Gastrocnemius medialis (tissue), 4 donors: ENCODE measurements around the gene ERBB2. TPM values are rescaled to one million over a fixed set of nuclear protein-coding genes. Genes with fewer than 3 reads are reported as not detected.

Experiments
- ATAC-seq, 2 donors: fragments of 150-250 bp; one replicate each; pipeline ENCODE4 v1.9.1; 2016
- DNase-seq, 2 donors: peaks; one replicate each; pipeline ENCODE4 v3.0.0-alpha.2; 2019
- H3K27ac ChIP-seq, 4 donors: fragments of 200-600 bp; sonication (generic); 1 replicate in 1 of 4; 2 replicates in 3 of 4; pipeline ENCODE4 v1.5.1; 2016 to 2018; ENCODE audit warnings: mild to moderate bottlenecking in 2 of 4, moderate library complexity in 1 of 4
- H3K27me3 ChIP-seq, 3 donors: fragments of 200-600 bp; sonication (generic) in 2 of 3; 1 replicate in 1 of 3; 2 replicates in 2 of 3; pipeline versions ENCODE4 v1.5.1 to v1.6.0; 2016 to 2019; ENCODE audit warnings: mild to moderate bottlenecking in 1 of 3, moderate library complexity in 1 of 3
- H3K36me3 ChIP-seq, 2 donors: fragments of 200-600 bp; sonication (generic) in 1 of 2; one replicate each; pipeline ENCODE4 v1.5.1; 2017 to 2018
- H3K4me1 ChIP-seq, 2 donors: fragments of 200-600 bp; sonication (generic) in 1 of 2; one replicate each; pipeline ENCODE4 v1.5.1; 2016 to 2017; ENCODE audit warnings: mild to moderate bottlenecking in 2 of 2
- H3K4me3 ChIP-seq, 4 donors: fragments of 200-600 bp; sonication (generic) in 3 of 4; 1 replicate in 1 of 4; 2 replicates in 3 of 4; pipeline ENCODE4 v1.5.1; 2016 to 2019; ENCODE audit warnings: mild to moderate bottlenecking in 2 of 4
- H3K9me3 ChIP-seq, 3 donors: fragments of 200-600 bp; sonication (generic) in 2 of 3; 1 replicate in 1 of 3; 2 replicates in 2 of 3; pipeline ENCODE4 v1.5.1; 2016 to 2019
- CTCF ChIP-seq, 5 experiments: fragments of 450-650 bp in 3 of 5; fragments of 200-600 bp in 2 of 5; sonication (generic) in 2 of 5; IDR thresholded peaks in 4 of 5; conservative IDR thresholded peaks in 1 of 5; 1 replicate in 4 of 5; 2 replicates in 1 of 5; pipeline ENCODE4 v1.5.1; 2016 to 2019; ENCODE audit warnings: antibody characterized with exemption in 5 of 5, mild to moderate bottlenecking in 3 of 5, moderate library complexity in 3 of 5
- POLR2A ChIP-seq, 2 donors: fragments of 450-650 bp; IDR thresholded peaks; one replicate each; pipeline ENCODE4 v1.6.1; 2017; ENCODE audit warnings: antibody characterized with exemption in 2 of 2, mild to moderate bottlenecking in 2 of 2, moderate library complexity in 2 of 2
- in situ Hi-C, 4 donors: fragments of 200-750 bp; cut with MboI; loops; one replicate each; pipeline versions ENCODE4 v1.15.0 to v1.8.0; 2017; ENCODE audit warnings: low sequenced_read_pairs in 4 of 4
- intact Hi-C: fragments of 100-400 bp; cut with DNase I; formaldehyde crosslinking; loops from one replicate; pipeline ENCODE4 v1.15.1; 2023; ENCODE audit warnings: low total_unique reads
- total RNA-seq, 4 donors: library from RNA; depleted of rRNA; stranded (reverse); fragments of >200 nt; gene quantifications; one replicate each; pipeline versions ENCODE4 v1.1.0 to v1.2.3, GENCODE V29; 2016

The ERBB2 gene
- 10 to 100 TPM in 3 of 4 donors, 1 to 10 TPM in 1; 6.0 to 26.4 (median 15.3) TPM for total RNA-seq

- no peaks in the 10 kb centered on the region for H3K27me3 ChIP-seq
- ATAC-seq (peak; percentile 82 to 87), DNase-seq (peak; percentile 42 to 67)
- H3K27ac ChIP-seq, result peak within 1 kb of the TSS; percentile 59 to 78 (median 74)
- in situ Hi-C loops, result no loop called here
- H3K4me3 ChIP-seq, result peak within 1 kb of the TSS; percentile 65 to 83 (median 76)
- no peaks in the 10 kb centered on the region for H3K36me3 ChIP-seq
- peaks cover 13 to 36% of the 10 kb centered on the region in 2 donors for H3K4me1 ChIP-seq
- intact Hi-C loops, result no loop called here
- H3K9me3 ChIP-seq, result no peaks in the 10 kb centered on the region
- TF ChIP-seq POLR2A (IDR thresholded peaks at IDR 0.05), result peak in 1 of 2 donors; percentile 13
- no peak for TF ChIP-seq CTCF (IDR thresholded peaks at IDR 0.05 in 4 of 5, conservative IDR thresholded peaks at IDR 0.05 in 1 of 5)
Observed at GRCh38 chr17:39699818-39700147, at the start of gene ERBB2. TSS of gene ERBB2 (plus strand) at chr17:39700064. CDS start at chr17:39700239, 175 bp downstream.

GRCh38 chr17:39650121-39650579 is 49.7 kb upstream of the ERBB2 start:
- TF ChIP-seq POLR2A (IDR thresholded peaks at IDR 0.05) (no peak), CTCF (IDR thresholded peaks at IDR 0.05 in 4 of 5, conservative IDR thresholded peaks at IDR 0.05 in 1 of 5) (no peak)
- Histone ChIP-seq H3K36me3 (no peaks in the 10 kb centered on the region), H3K27me3 (no peaks in the 10 kb centered on the region), H3K27ac (no peak overlapping the region), H3K9me3 (no peaks in the 10 kb centered on the region), H3K4me1 (peaks cover 5 to 7% of the 10 kb centered on the region in 2 donors), H3K4me3 (no peak overlapping the region)
- intact Hi-C loops, result no loop called here
- ATAC-seq (no peak), DNase-seq (no peak)
- in situ Hi-C loops, result no loop called here

GRCh38 chr17:39651923-39652586 is 47.8 kb upstream of the ERBB2 start:
- ATAC-seq, result no peak
- H3K36me3 ChIP-seq, result no peaks in the 10 kb centered on the region
- intact Hi-C loops (no loop called here), in situ Hi-C loops (no loop called here)
- H3K9me3 ChIP-seq, result no peaks in the 10 kb centered on the region
- H3K27ac ChIP-seq, result no peak overlapping the region
- H3K4me3 ChIP-seq, result no peak overlapping the region
- no peaks in the 10 kb centered on the region for H3K27me3 ChIP-seq
- DNase-seq, result no peak
- H3K4me1 ChIP-seq, result peaks cover 5 to 7% of the 10 kb centered on the region in 2 donors
- TF ChIP-seq CTCF (IDR thresholded peaks at IDR 0.05 in 4 of 5, conservative IDR thresholded peaks at IDR 0.05 in 1 of 5) (no peak), POLR2A (IDR thresholded peaks at IDR 0.05) (no peak)

GRCh38 chr17:39652587-39653315 is 47.1 kb upstream of the ERBB2 start:
- intact Hi-C loops, result no loop called here
- no peak for TF ChIP-seq CTCF (IDR thresholded peaks at IDR 0.05 in 4 of 5, conservative IDR thresholded peaks at IDR 0.05 in 1 of 5)
- no peak for TF ChIP-seq POLR2A (IDR thresholded peaks at IDR 0.05)
- Histone ChIP-seq H3K36me3 (no peaks in the 10 kb centered on the region), H3K27me3 (no peaks in the 10 kb centered on the region), H3K9me3 (no peaks in the 10 kb centered on the region), H3K27ac (no peak overlapping the region), H3K4me3 (no peak overlapping the region), H3K4me1 (peaks cover 5 to 7% of the 10 kb centered on the region in 2 donors)
- ATAC-seq, result no peak
- in situ Hi-C loops, result no loop called here
- no peak for DNase-seq
